ENCODE data around the gene ZIC5. TPM values are rescaled to one million over a fixed set of nuclear protein-coding genes. Genes with fewer than 3 reads are reported as not detected.

ZIC5 gene
- total RNA-seq, 1 donor from 2014 or later = 15.1 TPM

GRCh38 chr13:99970651-99971575, 654 bp downstream of the ZIC5 start:
- peak; percentile 72 for DNase-seq (ENCODE audit: extremely low spot score, unreplicated experiment)
- H3K4me3 Mint-ChIP-seq = peak overlapping the region; percentile 87
- TF ChIP-seq CTCF (conservative IDR thresholded peaks at IDR 0.05) = no peak
- H3K9me3 Mint-ChIP-seq = peaks cover under 1% of the 10 kb centered on the region
- H3K27me3 Mint-ChIP-seq = peaks cover 80% of the 10 kb centered on the region
- H3K36me3 Mint-ChIP-seq = peaks cover 13% of the 10 kb centered on the region
- peaks cover 4% of the 10 kb centered on the region for H3K4me1 Mint-ChIP-seq (ENCODE audit: unreplicated experiment)
- H3K27ac Mint-ChIP-seq = peak overlapping the region; percentile 58

GRCh38 chr13:99969919-99970650, 1.5 kb downstream of the ZIC5 start:
- H3K27ac Mint-ChIP-seq = peak overlapping the region; percentile 74

GRCh38 chr13:99969453-99969918, 2.1 kb downstream of the ZIC5 start:
- no peaks in the 10 kb centered on the region for H3K9me3 Mint-ChIP-seq
- H3K4me1 Mint-ChIP-seq (ENCODE audit: unreplicated experiment) = peaks cover 4% of the 10 kb centered on the region
- peaks cover 78% of the 10 kb centered on the region for H3K27me3 Mint-ChIP-seq
- H3K27ac Mint-ChIP-seq = peak overlapping the region; percentile 78
- DNase-seq (ENCODE audit: extremely low spot score, unreplicated experiment) = no peak
- peaks cover 15% of the 10 kb centered on the region for H3K36me3 Mint-ChIP-seq
- TF ChIP-seq CTCF (conservative IDR thresholded peaks at IDR 0.05) = no peak
- H3K4me3 Mint-ChIP-seq = peak overlapping the region; percentile 95

More at GRCh38 chr13:99969919-99970650, 1.5 kb downstream of the ZIC5 start:
- DNase-seq (ENCODE audit: extremely low spot score, unreplicated experiment) = peak; percentile 67
- TF ChIP-seq CTCF (conservative IDR thresholded peaks at IDR 0.05) = no peak
- H3K9me3 Mint-ChIP-seq = no peaks in the 10 kb centered on the region
- H3K4me3 Mint-ChIP-seq = peak overlapping the region; percentile 87
- peaks cover 80% of the 10 kb centered on the region for H3K27me3 Mint-ChIP-seq
- H3K36me3 Mint-ChIP-seq = peaks cover 15% of the 10 kb centered on the region
- peaks cover 4% of the 10 kb centered on the region for H3K4me1 Mint-ChIP-seq (ENCODE audit: unreplicated experiment)

DNA sequence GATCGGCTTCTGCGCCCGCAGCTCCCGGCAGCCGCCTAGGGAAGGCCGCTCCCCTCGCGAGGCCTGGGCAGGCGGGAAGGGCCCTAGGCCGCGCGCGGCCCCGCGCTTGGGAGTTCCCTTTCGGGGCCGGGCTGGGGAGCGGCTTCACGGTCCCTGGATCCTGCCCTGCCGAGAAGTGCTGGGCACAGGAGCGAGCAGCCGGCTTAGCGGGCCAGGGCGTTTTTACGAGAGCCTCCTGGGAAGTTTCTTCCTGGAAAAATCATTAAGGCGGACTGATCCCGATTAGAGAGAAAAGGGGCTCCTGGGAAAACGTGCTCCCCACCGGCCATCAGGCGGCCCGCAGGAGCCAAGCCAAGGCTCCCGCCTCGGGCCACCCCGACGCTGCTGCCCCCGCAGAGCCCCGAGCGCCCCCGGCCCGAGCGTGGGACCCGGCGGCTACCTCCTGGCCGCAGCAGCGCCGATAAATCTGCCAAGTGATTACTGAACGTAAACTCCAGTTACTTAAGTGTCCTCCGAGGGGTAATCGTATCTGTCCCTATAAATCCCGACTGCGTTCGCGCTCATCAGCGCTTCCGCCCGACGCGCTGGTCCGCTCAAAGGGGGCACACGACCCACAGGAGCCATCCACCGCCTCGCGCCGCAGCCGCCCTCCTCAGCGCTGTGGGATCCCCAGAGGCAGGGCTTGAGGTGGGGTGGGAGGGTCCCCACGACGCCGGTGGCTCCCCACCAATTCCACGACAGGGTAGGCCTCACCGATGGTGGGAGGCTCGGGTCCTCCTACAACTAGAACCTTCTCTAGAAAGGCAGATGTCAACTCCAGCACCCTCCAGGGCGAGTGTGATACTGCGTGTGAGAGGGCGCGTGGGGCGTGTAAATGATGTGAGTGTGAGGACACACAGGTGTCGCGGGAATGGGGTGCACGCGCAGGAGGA, 2.8 kb downstream of the ZIC5 start:
- Mint-ChIP-seq H3K36me3 (peaks cover 18% of the 10 kb centered on the region), H3K4me3 (peak overlapping the region; percentile 95), H3K27me3 (peaks cover 78% of the 10 kb centered on the region)

More for the DNA sequence above, 2.8 kb downstream of the ZIC5 start:
- H3K27ac Mint-ChIP-seq = peak overlapping the region; percentile 78
- H3K4me1 Mint-ChIP-seq (ENCODE audit: unreplicated experiment) = peaks cover 4% of the 10 kb centered on the region
- H3K9me3 Mint-ChIP-seq = no peaks in the 10 kb centered on the region
- peak; percentile 71 for DNase-seq (ENCODE audit: extremely low spot score, unreplicated experiment)
- no peak for TF ChIP-seq CTCF (conservative IDR thresholded peaks at IDR 0.05)
